Hepatocyte (in vitro differentiated cells): Measurements from ENCODE around the gene DEGS2.

Source experiments
- CTCF ChIP-seq: fragments of 200-600 bp; sonication (generic); IDR thresholded peaks from 2 replicates; pipeline ENCODE4 v1.5.1; 2016; ENCODE audit warnings: antibody characterized with exemption, mild to moderate bottlenecking; ENCODE audit not compliant: poor library complexity
- EZH2 ChIP-seq: fragments of 200-600 bp; sonication (generic); IDR thresholded peaks from 2 replicates; pipeline ENCODE4 v1.6.1; 2016; ENCODE audit warnings: antibody characterized with exemption, mild to moderate bottlenecking, borderline replicate concordance

GRCh38 chr14:100147181-100147631 is 12.2 kb downstream of the DEGS2 start:
- TF ChIP-seq CTCF = no peak
- TF ChIP-seq EZH2 = no peak
